ENCODE data around the gene FASLG.

Gene FASLG

DNA sequence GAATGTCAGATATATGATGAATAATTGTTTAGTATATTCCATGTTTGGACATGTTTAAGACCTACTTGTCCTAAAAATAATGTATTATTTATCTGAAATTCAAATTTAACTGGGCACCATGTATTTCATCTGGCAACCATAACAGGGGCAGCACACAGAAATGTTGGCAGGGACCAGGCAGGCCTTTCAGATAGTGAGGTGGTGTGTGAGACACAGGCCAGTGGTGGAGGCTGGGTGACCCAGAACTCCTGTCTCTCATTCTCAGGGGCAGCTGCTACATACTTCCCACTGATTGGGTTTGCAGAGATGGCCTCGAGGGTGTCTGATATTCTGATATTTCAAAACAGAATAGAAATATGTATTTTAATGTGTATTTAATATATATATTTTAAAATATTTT, 1.3 kb upstream of the FASLG start:
- Histone ChIP-seq H3K4me1 (ENCODE audit: insufficient read depth, low read length) (no peaks in the 10 kb centered on the region), H3K36me3 (ENCODE audit: insufficient read depth, low read length) (peaks cover 5% of the 10 kb centered on the region; the same call in 1 of the 2 replicates), H3K9me3 (ENCODE audit: control insufficient read depth, insufficient read depth, low read length) (no peaks in the 10 kb centered on the region), H3K9ac (ENCODE audit: low read depth, low read length) (no peak overlapping the region)

DNA sequence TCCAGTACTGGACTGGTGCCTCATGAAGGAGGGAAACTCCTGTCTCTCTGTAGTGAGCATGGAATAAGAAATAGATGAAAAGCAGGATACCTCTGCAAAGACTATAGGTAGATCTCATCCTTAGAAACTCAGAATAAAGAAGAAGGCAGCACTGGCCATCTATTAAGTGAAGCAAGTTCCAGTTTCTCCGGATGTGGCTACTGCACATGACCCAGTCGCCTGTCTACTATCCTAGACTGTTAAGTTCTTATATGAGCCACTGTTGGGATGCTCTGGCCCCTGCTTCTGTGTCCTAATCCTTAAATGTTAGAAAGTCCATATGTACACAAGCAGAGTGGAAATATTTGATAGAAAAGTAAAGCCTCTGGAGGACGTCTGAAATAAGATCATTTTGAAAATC, 2.2 kb downstream of the FASLG start:
- Histone ChIP-seq H3K4me1 (ENCODE audit: insufficient read depth, low read length) (no peaks in the 10 kb centered on the region), H3K36me3 (ENCODE audit: insufficient read depth, low read length) (no peaks in the 10 kb centered on the region), H3K9ac (ENCODE audit: low read depth, low read length) (no peak overlapping the region), H3K9me3 (ENCODE audit: control insufficient read depth, insufficient read depth, low read length) (no peaks in the 10 kb centered on the region)

DNA sequence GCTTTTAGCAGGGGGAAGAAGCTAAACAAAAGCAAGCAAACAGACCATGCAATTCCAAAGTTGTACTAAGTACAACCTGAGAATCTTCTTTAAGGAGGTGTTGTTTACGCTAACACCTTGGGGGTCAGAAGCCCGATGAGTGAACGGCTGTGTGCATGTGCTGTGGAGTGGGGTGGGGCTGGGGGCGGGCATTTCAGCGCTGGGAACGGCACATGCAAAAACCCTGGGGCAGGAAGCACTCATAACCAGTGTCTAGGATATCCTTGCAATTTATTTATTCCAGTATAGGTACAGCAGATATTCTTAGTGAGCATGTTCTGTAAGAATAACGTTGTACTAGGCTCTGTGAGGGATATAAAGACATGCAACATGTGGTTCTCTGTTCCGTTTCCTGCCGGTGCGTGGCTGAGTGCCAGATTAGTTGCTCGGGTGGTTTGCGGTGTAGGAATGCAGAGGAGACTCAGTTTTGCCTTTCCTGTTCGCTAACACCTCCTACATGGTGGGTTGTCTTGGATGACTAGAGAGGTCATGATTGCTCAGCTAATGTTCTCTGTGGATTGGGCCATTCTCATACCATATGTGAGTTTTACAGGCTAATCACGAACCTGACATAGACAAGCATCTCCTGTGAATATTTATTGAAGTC, 3.7 kb downstream of the FASLG start:
- Histone ChIP-seq H3K36me3 (ENCODE audit: insufficient read depth, low read length) (no peaks in the 10 kb centered on the region), H3K4me1 (ENCODE audit: insufficient read depth, low read length) (no peaks in the 10 kb centered on the region), H3K9me3 (ENCODE audit: control insufficient read depth, insufficient read depth, low read length) (no peaks in the 10 kb centered on the region), H3K9ac (ENCODE audit: low read depth, low read length) (no peak overlapping the region)

DNA sequence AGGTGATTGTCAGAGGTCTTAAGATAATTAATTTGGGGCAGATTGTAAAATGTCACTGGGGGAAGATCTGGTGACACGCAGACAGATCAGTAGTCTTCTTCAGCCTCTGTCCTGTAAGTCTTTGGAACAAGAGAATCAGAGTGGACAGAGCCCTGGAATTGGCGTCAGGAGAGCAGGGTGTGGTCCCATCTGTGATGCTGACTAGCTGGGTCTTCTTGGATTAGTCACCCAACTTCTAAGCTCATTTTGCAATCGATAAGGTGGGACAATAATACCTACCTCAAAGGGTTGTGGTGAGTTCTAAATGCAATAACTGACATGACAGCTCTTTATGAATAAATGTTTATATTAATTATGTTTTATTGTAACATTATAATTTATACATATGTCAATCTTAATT, 4.8 kb downstream of the FASLG start:
- Histone ChIP-seq H3K4me1 (ENCODE audit: insufficient read depth, low read length) (no peaks in the 10 kb centered on the region), H3K9me3 (ENCODE audit: control insufficient read depth, insufficient read depth, low read length) (no peaks in the 10 kb centered on the region), H3K36me3 (ENCODE audit: insufficient read depth, low read length) (no peaks in the 10 kb centered on the region), H3K9ac (ENCODE audit: low read depth, low read length) (no peak overlapping the region)

DNA sequence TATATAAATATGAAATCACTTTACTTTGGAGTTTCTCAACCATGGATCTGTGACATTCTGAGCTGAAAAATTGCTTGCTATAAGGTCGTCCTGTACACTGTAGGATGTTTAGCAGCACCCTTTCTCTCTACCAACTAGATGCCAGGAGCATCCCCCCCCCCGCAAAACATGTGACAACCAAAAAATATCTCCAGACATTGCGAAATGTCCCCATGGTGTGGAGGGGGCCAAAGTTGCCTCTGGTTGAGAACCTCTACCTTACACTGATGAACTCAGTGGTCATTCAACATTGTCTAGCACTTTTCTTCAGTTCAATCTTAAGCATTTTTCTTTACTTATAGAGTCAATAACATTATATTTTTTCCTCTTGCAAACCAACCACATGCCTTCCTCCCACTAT, 9.2 kb downstream of the FASLG start:
- H3K4me1 ChIP-seq (ENCODE audit: insufficient read depth, low read length) = no peaks in the 10 kb centered on the region; the same call in 1 of the 2 replicates
- H3K36me3 ChIP-seq (ENCODE audit: insufficient read depth, low read length) = no peaks in the 10 kb centered on the region
- H3K9ac ChIP-seq (ENCODE audit: low read depth, low read length) = no peak overlapping the region
- no peaks in the 10 kb centered on the region for H3K9me3 ChIP-seq (ENCODE audit: control insufficient read depth, insufficient read depth, low read length)

DNA sequence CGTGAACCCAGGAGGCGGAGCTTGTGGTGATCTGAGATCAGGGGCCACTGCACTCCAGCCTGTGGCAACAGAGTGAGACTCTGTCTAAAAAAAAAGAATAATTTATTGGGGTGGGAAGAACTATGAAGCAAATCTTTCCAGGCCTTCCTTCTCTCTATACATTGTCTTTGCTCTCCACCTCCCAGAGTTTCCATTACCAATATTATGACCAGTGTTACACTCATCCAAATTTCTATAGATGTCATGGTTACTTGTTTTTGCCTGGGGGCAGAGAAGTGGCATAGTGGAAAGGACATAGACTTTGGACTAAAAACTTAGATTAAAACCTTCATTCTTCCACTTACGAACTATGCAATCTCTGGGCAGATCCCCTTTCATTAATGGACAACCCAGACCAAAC, 10.1 kb downstream of the FASLG start:
- Histone ChIP-seq H3K9ac (ENCODE audit: low read depth, low read length) (no peak overlapping the region), H3K36me3 (ENCODE audit: insufficient read depth, low read length) (no peaks in the 10 kb centered on the region), H3K9me3 (ENCODE audit: control insufficient read depth, insufficient read depth, low read length) (no peaks in the 10 kb centered on the region), H3K4me1 (ENCODE audit: insufficient read depth, low read length) (no peaks in the 10 kb centered on the region; the same call in 1 of the 2 replicates)

DNA sequence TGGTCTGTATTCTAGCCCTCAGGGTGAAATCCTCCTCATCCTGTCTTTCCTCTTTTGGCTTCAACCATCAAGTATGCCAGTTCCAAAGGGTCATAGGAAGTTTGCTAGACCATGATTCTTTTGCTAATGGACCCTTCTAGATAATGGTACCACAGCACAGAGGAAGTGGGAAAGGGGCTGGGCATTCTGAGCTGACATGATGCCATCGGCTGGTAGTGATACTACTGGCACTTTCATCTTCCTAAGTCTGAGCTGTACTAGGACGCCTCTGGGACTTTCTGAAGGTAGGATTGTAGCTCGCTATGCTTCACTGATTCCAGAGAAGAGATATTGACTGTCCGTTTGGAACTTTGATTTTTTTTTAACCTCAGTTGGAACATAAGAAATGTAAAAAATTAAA, 11.4 kb downstream of the FASLG start:
- Histone ChIP-seq H3K9ac (ENCODE audit: low read depth, low read length) (no peak overlapping the region), H3K4me1 (ENCODE audit: insufficient read depth, low read length) (no peaks in the 10 kb centered on the region; the same call in 1 of the 2 replicates), H3K36me3 (ENCODE audit: insufficient read depth, low read length) (no peaks in the 10 kb centered on the region), H3K9me3 (ENCODE audit: control insufficient read depth, insufficient read depth, low read length) (no peaks in the 10 kb centered on the region)

DNA sequence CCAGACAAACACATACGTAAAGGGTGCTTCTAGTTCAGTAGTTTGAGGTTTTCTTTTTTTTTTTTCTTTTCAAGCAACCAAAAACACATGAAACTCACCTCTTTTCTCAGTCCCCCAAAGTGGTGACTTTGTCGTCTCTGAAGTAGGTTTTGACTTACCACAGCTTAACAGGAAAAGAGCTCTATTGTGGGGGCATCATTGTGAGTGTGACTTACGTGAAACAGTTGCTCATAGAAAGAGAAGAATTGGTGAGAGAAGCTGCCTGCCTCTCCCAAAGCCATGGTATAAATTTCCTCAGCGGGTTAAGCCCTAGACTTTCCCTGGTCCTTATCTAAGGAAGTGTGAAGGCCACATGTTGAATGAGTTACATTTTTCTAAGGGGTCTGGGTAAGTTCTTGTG, 11.9 kb downstream of the FASLG start:
- H3K9me3 ChIP-seq (ENCODE audit: control insufficient read depth, insufficient read depth, low read length) = no peaks in the 10 kb centered on the region
- no peaks in the 10 kb centered on the region; the same call in 1 of the 2 replicates for H3K4me1 ChIP-seq (ENCODE audit: insufficient read depth, low read length)
- no peak overlapping the region for H3K9ac ChIP-seq (ENCODE audit: low read depth, low read length)
- no peaks in the 10 kb centered on the region for H3K36me3 ChIP-seq (ENCODE audit: insufficient read depth, low read length)

DNA sequence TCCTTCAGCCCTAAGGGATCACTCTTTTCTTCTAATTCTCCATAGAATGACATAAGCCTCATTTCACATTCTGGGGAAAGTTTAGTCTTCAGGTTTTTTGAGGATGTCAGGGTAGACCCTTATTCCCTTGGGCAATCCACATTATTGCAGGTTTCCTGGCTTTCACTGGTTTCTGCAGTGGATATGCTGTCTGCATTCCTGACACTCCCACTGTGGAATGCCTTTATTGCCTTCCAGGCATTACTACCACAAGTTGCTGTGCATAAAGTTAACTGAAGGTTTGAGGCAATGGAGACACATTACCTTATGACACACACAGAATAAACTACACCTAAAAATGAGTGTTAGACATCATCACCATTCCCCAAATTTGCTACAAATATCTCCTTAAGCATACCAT, 12.7 kb downstream of the FASLG start:
- Histone ChIP-seq H3K9me3 (ENCODE audit: control insufficient read depth, insufficient read depth, low read length) (no peaks in the 10 kb centered on the region), H3K36me3 (ENCODE audit: insufficient read depth, low read length) (no peaks in the 10 kb centered on the region), H3K9ac (ENCODE audit: low read depth, low read length) (no peak overlapping the region), H3K4me1 (ENCODE audit: insufficient read depth, low read length) (no peaks in the 10 kb centered on the region; the same call in 1 of the 2 replicates)

DNA sequence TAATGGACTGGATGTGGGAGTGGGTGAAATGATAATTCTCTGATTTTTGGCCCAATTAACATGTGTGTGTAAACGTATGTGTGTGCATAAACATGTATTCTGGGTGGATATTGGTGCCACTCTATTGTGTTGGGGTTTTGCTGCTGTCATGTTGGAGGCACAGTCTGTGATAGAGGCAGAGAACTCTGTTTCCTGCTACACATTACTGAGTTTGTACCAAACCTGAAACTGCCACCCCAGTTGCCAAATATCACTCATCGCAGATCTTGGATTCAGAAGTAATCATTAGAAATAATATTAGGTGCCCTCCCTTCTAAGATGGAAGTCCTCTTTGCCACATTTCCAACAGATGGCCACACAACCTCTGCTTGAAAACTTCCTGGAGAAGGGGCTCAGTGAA, 13.8 kb downstream of the FASLG start:
- H3K4me1 ChIP-seq (ENCODE audit: insufficient read depth, low read length) = peaks cover 4% of the 10 kb centered on the region; the same call in 1 of the 2 replicates
- H3K9ac ChIP-seq (ENCODE audit: low read depth, low read length) = no peak overlapping the region
- no peaks in the 10 kb centered on the region for H3K9me3 ChIP-seq (ENCODE audit: control insufficient read depth, insufficient read depth, low read length)
- H3K36me3 ChIP-seq (ENCODE audit: insufficient read depth, low read length) = no peaks in the 10 kb centered on the region

DNA sequence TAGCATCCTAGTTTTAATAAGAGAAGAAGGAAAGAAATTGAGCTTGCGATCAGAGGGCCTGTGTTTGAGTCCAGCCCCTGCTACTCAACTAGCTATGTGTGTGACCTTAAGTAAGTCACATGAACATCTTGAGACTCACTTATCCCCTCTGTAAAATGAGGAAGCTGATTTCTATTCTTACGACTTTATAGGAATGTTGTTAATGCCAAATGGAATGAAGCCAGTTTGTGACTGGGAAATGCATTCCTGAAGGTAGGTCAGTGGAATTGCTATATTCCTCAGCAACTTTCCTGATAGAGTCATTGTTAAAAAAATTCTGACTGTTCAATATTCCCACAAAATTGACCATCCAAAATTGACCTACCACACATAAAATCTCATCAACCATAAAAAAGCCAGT, 14.9 kb downstream of the FASLG start:
- no peak overlapping the region for H3K9ac ChIP-seq (ENCODE audit: low read depth, low read length)
- H3K36me3 ChIP-seq (ENCODE audit: insufficient read depth, low read length) = no peaks in the 10 kb centered on the region
- H3K9me3 ChIP-seq (ENCODE audit: control insufficient read depth, insufficient read depth, low read length) = no peaks in the 10 kb centered on the region
- peaks cover 4% of the 10 kb centered on the region; the same call in 1 of the 2 replicates for H3K4me1 ChIP-seq (ENCODE audit: insufficient read depth, low read length)

DNA sequence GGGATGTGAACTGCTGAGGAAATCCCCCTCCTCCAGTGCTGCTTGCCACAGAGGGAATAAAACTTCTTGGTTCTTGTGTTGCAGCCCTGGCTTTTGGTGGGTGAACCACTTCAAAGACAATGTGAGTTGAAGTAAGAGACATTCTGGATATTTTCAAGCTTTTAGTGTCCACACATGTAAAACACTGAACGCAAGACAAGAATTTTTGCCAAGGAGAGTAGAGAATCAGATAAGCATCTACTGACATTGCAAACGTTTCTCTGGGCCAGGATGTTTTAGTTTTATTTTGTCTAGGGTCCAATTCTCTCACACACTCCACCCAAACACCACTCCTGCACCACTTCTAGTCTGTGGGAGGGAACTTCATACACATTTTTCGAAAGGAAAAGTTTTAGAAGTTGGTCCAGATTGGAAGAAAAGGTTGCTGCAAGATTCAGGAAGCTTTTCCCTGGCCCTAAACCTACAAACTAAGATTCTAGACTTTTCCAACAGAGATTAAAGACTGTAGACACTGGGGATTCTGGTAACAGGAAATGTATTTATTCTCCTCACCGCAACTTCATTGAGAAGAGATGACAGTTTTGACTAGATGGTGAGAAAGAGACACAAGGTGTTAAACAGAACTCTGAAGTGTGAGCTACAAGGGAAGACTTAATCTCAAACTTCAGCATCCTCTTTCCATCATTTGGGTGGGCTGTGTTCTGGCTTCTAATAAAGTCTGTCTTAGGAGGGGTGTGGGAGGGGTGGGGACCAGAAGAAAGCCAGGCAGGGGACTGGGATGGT, 16.1 kb downstream of the FASLG start:
- H3K4me1 ChIP-seq (ENCODE audit: insufficient read depth, low read length) = peaks cover 4% of the 10 kb centered on the region; the same call in 1 of the 2 replicates
- no peak overlapping the region for H3K9ac ChIP-seq (ENCODE audit: low read depth, low read length)
- no peaks in the 10 kb centered on the region for H3K9me3 ChIP-seq (ENCODE audit: control insufficient read depth, insufficient read depth, low read length)
- no peaks in the 10 kb centered on the region for H3K36me3 ChIP-seq (ENCODE audit: insufficient read depth, low read length)

DNA sequence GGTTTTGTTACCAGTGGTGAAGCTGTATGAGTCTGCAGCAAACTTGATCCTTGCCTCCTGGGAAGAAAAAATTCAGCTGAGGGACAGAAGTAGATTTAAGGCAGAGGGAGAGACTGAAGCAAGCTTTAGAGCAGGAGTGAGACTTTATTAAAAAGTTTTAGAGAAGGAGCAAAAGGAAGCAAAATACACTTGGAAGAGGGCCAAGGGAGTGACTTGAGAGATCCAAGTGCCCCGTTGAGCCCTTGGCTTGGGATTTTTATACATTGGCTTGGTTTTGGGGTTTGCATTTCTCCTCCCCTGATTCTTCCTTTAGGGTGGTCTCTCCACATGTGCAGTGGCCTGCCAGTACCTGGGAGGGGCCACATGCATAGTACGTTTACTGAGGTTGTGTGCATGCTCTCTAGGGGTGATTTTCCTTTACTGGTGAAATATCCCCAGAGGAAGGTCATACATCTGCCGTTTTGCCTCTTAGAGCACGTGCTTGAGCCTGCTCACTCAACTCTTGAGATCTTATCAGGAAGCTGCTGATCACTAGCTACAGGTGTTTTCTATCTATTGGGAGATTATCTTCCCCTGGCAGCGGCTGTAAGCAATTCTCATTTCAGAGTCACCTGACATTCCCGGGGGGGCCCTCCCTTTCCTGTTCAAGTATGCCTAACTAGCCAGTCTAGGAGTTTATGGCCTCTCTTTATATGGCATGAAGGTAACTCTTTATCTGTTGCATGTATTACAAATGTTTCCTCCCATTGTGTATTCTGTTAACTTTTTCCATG, 20.3 kb downstream of the FASLG start:
- H3K36me3 ChIP-seq (ENCODE audit: insufficient read depth, low read length) = no peaks in the 10 kb centered on the region
- H3K9ac ChIP-seq (ENCODE audit: low read depth, low read length) = no peak overlapping the region
- peaks cover 3% of the 10 kb centered on the region; the same call in 1 of the 2 replicates for H3K9me3 ChIP-seq (ENCODE audit: control insufficient read depth, insufficient read depth, low read length)
- H3K4me1 ChIP-seq (ENCODE audit: insufficient read depth, low read length) = peaks cover 4% of the 10 kb centered on the region; the same call in 1 of the 2 replicates

DNA sequence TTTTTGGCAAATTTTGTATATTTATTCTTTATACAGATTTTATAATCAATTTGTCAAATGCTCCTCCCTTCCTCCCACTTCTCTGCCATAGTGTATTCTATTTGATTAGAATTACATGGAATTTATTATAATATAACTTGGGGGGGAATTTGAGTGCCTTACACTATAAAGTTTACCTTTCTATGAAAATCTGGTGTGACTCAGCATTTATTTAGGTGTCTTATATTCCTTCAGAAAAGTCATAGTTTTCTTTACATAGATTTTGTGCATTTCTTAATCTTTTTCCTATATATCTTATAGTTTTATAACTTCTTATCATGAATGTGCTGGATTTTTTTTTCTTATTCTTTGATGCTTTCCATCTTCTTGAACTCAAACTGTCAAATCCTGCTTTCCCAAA, 21.3 kb downstream of the FASLG start:
- Histone ChIP-seq H3K4me1 (ENCODE audit: insufficient read depth, low read length) (peaks cover 4% of the 10 kb centered on the region; the same call in 1 of the 2 replicates), H3K9ac (ENCODE audit: low read depth, low read length) (no peak overlapping the region), H3K36me3 (ENCODE audit: insufficient read depth, low read length) (no peaks in the 10 kb centered on the region), H3K9me3 (ENCODE audit: control insufficient read depth, insufficient read depth, low read length) (peaks cover 3% of the 10 kb centered on the region; the same call in 1 of the 2 replicates)

All from ES-I3 (cell line).